Loucy (cell line): Measurements from ENCODE around the gene TIAM1.

ENCODE experiments used
- H2AFZ ChIP-seq: fragments of 200-600 bp; sonication (generic); 2 replicates; pipeline ENCODE4 v1.6.0; 2016; ENCODE audit warnings: antibody characterized with exemption, mild to moderate bottlenecking, low read length, moderate library complexity
- H3F3A ChIP-seq: fragments of 200-600 bp; 2 replicates; pipeline ENCODE4 v1.6.0; 2016; ENCODE audit warnings: antibody characterized with exemption, low read depth, mild to moderate bottlenecking
- H3K27me3 ChIP-seq: fragments of 200-600 bp; sonication (generic); 2 replicates; pipeline ENCODE4 v1.6.1; 2014; ENCODE audit warnings: low read length, mild to moderate bottlenecking; ENCODE audit not compliant: insufficient read depth, poor library complexity, severe bottlenecking
- H3K36me3 ChIP-seq: fragments of 200-600 bp; sonication (generic); 2 replicates; pipeline ENCODE4 v1.6.1; 2016; ENCODE audit warnings: low read length; ENCODE audit not compliant: insufficient read depth
- H3K4me1 ChIP-seq: fragments of 200-600 bp; sonication (generic); 2 replicates; pipeline ENCODE4 v1.5.1; 2014; ENCODE audit warnings: low read length, mild to moderate bottlenecking; ENCODE audit not compliant: insufficient read depth, poor library complexity, severe bottlenecking
- H3K4me2 ChIP-seq: fragments of 200-600 bp; sonication (generic); 2 replicates; pipeline ENCODE4 v1.6.0; 2014; ENCODE audit warnings: antibody characterized with exemption, low read length, low read depth, mild to moderate bottlenecking; ENCODE audit not compliant: poor library complexity, severe bottlenecking
- H3K4me3 ChIP-seq: fragments of 200-600 bp; sonication (generic); 2 replicates; pipeline ENCODE4 v1.5.1; 2014; ENCODE audit warnings: low read length, mild to moderate bottlenecking, mixed read lengths; ENCODE audit not compliant: poor library complexity, severe bottlenecking
- H3K79me2 ChIP-seq: fragments of 200-600 bp; sonication (generic); 2 replicates; pipeline ENCODE4 v1.6.1; 2014; ENCODE audit warnings: low read length; ENCODE audit not compliant: insufficient read depth
- H3K9ac ChIP-seq: fragments of 200-600 bp; sonication (generic); 2 replicates; pipeline ENCODE4 v1.6.0; 2014; ENCODE audit warnings: mild to moderate bottlenecking, low read depth, low read length, moderate library complexity; ENCODE audit not compliant: poor library complexity, severe bottlenecking
- H3K9me2 ChIP-seq: fragments of 200-600 bp; sonication (generic); replicated peaks from 2 replicates; pipeline ENCODE4 v1.6.1; 2016; ENCODE audit warnings: low read depth, low read length, mixed read lengths
- H3K9me3 ChIP-seq: fragments of 200-600 bp; sonication (generic); 2 replicates; pipeline ENCODE4 v1.6.1; 2014; ENCODE audit warnings: mild to moderate bottlenecking, antibody characterized with exemption, low read length, low read depth; ENCODE audit not compliant: insufficient read depth
- H4K20me1 ChIP-seq: fragments of 200-600 bp; sonication (generic); 2 replicates; pipeline ENCODE4 v1.6.0; 2014; ENCODE audit warnings: antibody characterized with exemption, low read length, mild to moderate bottlenecking; ENCODE audit not compliant: insufficient read depth, poor library complexity, severe bottlenecking
- CTCF ChIP-seq: fragments of 200-600 bp; sonication (generic); conservative IDR thresholded peaks from 2 replicates; pipeline ENCODE4 v1.5.1; 2014; ENCODE audit warnings: mild to moderate bottlenecking, antibody characterized with exemption, low read length
- EZH2phosphoT487 ChIP-seq: fragments of 200-600 bp; IDR thresholded peaks from 2 replicates; pipeline ENCODE4 v1.6.1; 2018; ENCODE audit warnings: antibody characterized with exemption, mild to moderate bottlenecking, moderate library complexity, borderline replicate concordance

Gene TIAM1

GRCh38 chr21:31135531-31136184 is 208.4 kb downstream of the TIAM1 start:
- H3K36me3 ChIP-seq = no peaks in the 10 kb centered on the region
- H3K9ac ChIP-seq = no peak overlapping the region
- H3K79me2 ChIP-seq = no peaks in the 10 kb centered on the region
- TF ChIP-seq EZH2phosphoT487 (no peak), CTCF (no peak)
- no peaks in the 10 kb centered on the region for H3K27me3 ChIP-seq
- H3K4me3 ChIP-seq = no peak overlapping the region
- H4K20me1 ChIP-seq = no peaks in the 10 kb centered on the region
- 0 out of 2 replicates have a peak, but pooled peaks cover 5% of the 10 kb centered on the region for H3F3A ChIP-seq
- no peaks in the 10 kb centered on the region for H3K9me2 ChIP-seq
- H2AFZ ChIP-seq = no peak overlapping the region
- H3K9me3 ChIP-seq = no peaks in the 10 kb centered on the region
- H3K4me1 ChIP-seq = peaks cover 35% of the 10 kb centered on the region
- H3K4me2 ChIP-seq = no peak overlapping the region

GRCh38 chr21:31133243-31133830 is 210.7 kb downstream of the TIAM1 start:
- Histone ChIP-seq H2AFZ (no peak overlapping the region), H3K4me3 (peak overlapping the region; percentile 56), H3K9me2 (no peaks in the 10 kb centered on the region), H3K36me3 (peaks cover 11% of the 10 kb centered on the region), H3K27me3 (no peaks in the 10 kb centered on the region), H3K9me3 (no peaks in the 10 kb centered on the region), H4K20me1 (no peaks in the 10 kb centered on the region), H3K4me1 (peaks cover 39% of the 10 kb centered on the region), H3K9ac (peak overlapping the region; percentile 49), H3F3A (0 out of 2 replicates have a peak, but pooled peaks cover 5% of the 10 kb centered on the region), H3K79me2 (no peaks in the 10 kb centered on the region), H3K4me2 (peak overlapping the region; percentile 73)
- TF ChIP-seq EZH2phosphoT487 = no peak
- TF ChIP-seq CTCF = no peak

- no peaks in the 10 kb centered on the region for H3K9me3 ChIP-seq
- H3K4me2 ChIP-seq = peak overlapping the region; percentile 73
- no peaks in the 10 kb centered on the region for H3K27me3 ChIP-seq
- no peaks in the 10 kb centered on the region for H4K20me1 ChIP-seq
- TF ChIP-seq EZH2phosphoT487 (no peak), CTCF (no peak)
- H3K9me2 ChIP-seq = no peaks in the 10 kb centered on the region
- peaks cover 11% of the 10 kb centered on the region for H3K36me3 ChIP-seq
- no peaks in the 10 kb centered on the region for H3K79me2 ChIP-seq
- H3F3A ChIP-seq = 0 out of 2 replicates have a peak, but pooled peaks cover 5% of the 10 kb centered on the region
- peak overlapping the region; percentile 49 for H3K9ac ChIP-seq
- peak overlapping the region; percentile 56 for H3K4me3 ChIP-seq
- peaks cover 39% of the 10 kb centered on the region for H3K4me1 ChIP-seq
- H2AFZ ChIP-seq = no peak overlapping the region
Observed at GRCh38 chr21:31132574-31133242, 211.4 kb downstream of the TIAM1 start.
